ENCODE data around the gene VAMP5.

DNA sequence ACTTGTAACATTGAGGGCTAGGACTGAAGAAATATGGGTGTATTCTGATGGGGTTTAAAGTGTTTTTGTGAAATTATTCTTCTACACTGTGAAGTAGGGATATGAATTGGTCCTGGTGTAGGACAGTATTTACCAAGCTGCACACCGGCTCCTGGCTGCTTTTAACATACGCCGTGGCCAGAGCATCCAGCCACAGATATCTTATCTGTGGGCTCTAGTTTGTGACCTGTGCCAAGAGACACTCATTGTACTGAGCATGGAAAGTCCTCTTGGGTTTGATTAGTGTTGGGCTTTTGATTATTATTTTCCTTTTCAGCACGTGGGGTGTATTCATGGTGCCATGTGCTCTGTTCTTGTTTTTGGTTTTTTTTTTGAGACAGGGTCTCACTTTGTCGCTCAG lies 39.8 kb downstream of the VAMP5 start:
- TF ChIP-seq ZBTB7A (IDR thresholded peaks at IDR 0.05; ENCODE audit: borderline replicate concordance, control insufficient read depth, low read depth, low read length) (no peak), CHD2 (IDR thresholded peaks at IDR 0.05; ENCODE audit: low read depth, low read length) (no peak), EZH2 (IDR thresholded peaks at IDR 0.05; ENCODE audit: borderline replicate concordance, low read depth, low read length) (no peak), TAF1 (IDR thresholded peaks at IDR 0.05; ENCODE audit: control insufficient read depth, extremely low read depth, insufficient read depth, low read length, severe bottlenecking) (no peak), ATF4 (CRISPR knock-in tag; IDR thresholded peaks at IDR 0.05) (no peak), ZNF263 (CRISPR knock-in tag; IDR thresholded peaks at IDR 0.05; ENCODE audit: borderline replicate concordance) (no peak), LARP7 (IDR thresholded peaks at IDR 0.05) (no peak), ZC3H11A (IDR thresholded peaks at IDR 0.05; ENCODE audit: low read depth, low read length) (no peak), TBL1XR1 (IDR thresholded peaks at IDR 0.05; ENCODE audit: low read length in 2 of 2) (no peak)

Data from K562 (cell line).